ENCODE data around the gene OR51B4.

The OR51B4 gene

GRCh38 chr11:5289696-5290095 is 12.1 kb downstream of the OR51B4 start:
- Histone ChIP-seq H2AFZ (ENCODE audit: low read length) (no peak overlapping the region), H3K9me3 (ENCODE audit: insufficient read depth, low read depth, low read length) (no peaks in the 10 kb centered on the region), H3K4me1 (ENCODE audit: insufficient read depth, low read length, poor library complexity, severe bottlenecking) (no peaks in the 10 kb centered on the region), H3K4me2 (ENCODE audit: low read depth, low read length, poor library complexity, severe bottlenecking) (no peak overlapping the region), H4K20me1 (ENCODE audit: insufficient read depth, low read length, poor library complexity, severe bottlenecking) (no peaks in the 10 kb centered on the region), H3K9ac (ENCODE audit: low read depth, low read length, poor library complexity, severe bottlenecking) (no peak overlapping the region), H3F3A (ENCODE audit: low read depth) (no peaks in the 10 kb centered on the region), H3K79me2 (ENCODE audit: insufficient read depth, low read length) (no peaks in the 10 kb centered on the region), H3K27me3 (ENCODE audit: insufficient read depth, low read length, poor library complexity, severe bottlenecking) (no peaks in the 10 kb centered on the region), H3K4me3 (ENCODE audit: low read length, poor library complexity, severe bottlenecking) (no peak overlapping the region), H3K9me2 (replicated peaks; ENCODE audit: low read depth, low read length) (no peaks in the 10 kb centered on the region), H3K36me3 (ENCODE audit: insufficient read depth, low read length) (no peaks in the 10 kb centered on the region)
- TF ChIP-seq CTCF (conservative IDR thresholded peaks at IDR 0.05; ENCODE audit: low read length) = no peak
- no peak for TF ChIP-seq EZH2phosphoT487 (IDR thresholded peaks at IDR 0.05; ENCODE audit: borderline replicate concordance)

GRCh38 chr11:5288906-5289550 is 12.7 kb downstream of the OR51B4 start:
- Histone ChIP-seq H3K27me3 (ENCODE audit: insufficient read depth, low read length, poor library complexity, severe bottlenecking) (no peaks in the 10 kb centered on the region), H3K79me2 (ENCODE audit: insufficient read depth, low read length) (no peaks in the 10 kb centered on the region), H3F3A (ENCODE audit: low read depth) (no peaks in the 10 kb centered on the region), H3K9ac (ENCODE audit: low read depth, low read length, poor library complexity, severe bottlenecking) (no peak overlapping the region), H4K20me1 (ENCODE audit: insufficient read depth, low read length, poor library complexity, severe bottlenecking) (no peaks in the 10 kb centered on the region), H3K4me2 (ENCODE audit: low read depth, low read length, poor library complexity, severe bottlenecking) (no peak overlapping the region), H2AFZ (ENCODE audit: low read length) (no peak overlapping the region), H3K4me3 (ENCODE audit: low read length, poor library complexity, severe bottlenecking) (no peak overlapping the region), H3K4me1 (ENCODE audit: insufficient read depth, low read length, poor library complexity, severe bottlenecking) (no peaks in the 10 kb centered on the region), H3K36me3 (ENCODE audit: insufficient read depth, low read length) (no peaks in the 10 kb centered on the region), H3K9me3 (ENCODE audit: insufficient read depth, low read depth, low read length) (no peaks in the 10 kb centered on the region), H3K9me2 (replicated peaks; ENCODE audit: low read depth, low read length) (no peaks in the 10 kb centered on the region)
- no peak for TF ChIP-seq EZH2phosphoT487 (IDR thresholded peaks at IDR 0.05; ENCODE audit: borderline replicate concordance)
- TF ChIP-seq CTCF (conservative IDR thresholded peaks at IDR 0.05; ENCODE audit: low read length) = no peak

GRCh38 chr11:5288108-5288905 is 13.4 kb downstream of the OR51B4 start:
- no peaks in the 10 kb centered on the region for H3K27me3 ChIP-seq (ENCODE audit: insufficient read depth, low read length, poor library complexity, severe bottlenecking)

More at GRCh38 chr11:5288108-5288905, 13.4 kb downstream of the OR51B4 start:
- TF ChIP-seq EZH2phosphoT487 (IDR thresholded peaks at IDR 0.05; ENCODE audit: borderline replicate concordance) (no peak), CTCF (conservative IDR thresholded peaks at IDR 0.05; ENCODE audit: low read length) (no peak)
- H2AFZ ChIP-seq (ENCODE audit: low read length) = no peak overlapping the region
- H3K9ac ChIP-seq (ENCODE audit: low read depth, low read length, poor library complexity, severe bottlenecking) = no peak overlapping the region
- no peaks in the 10 kb centered on the region for H3F3A ChIP-seq (ENCODE audit: low read depth)
- H3K9me2 ChIP-seq (replicated peaks; ENCODE audit: low read depth, low read length) = no peaks in the 10 kb centered on the region
- no peak overlapping the region for H3K4me2 ChIP-seq (ENCODE audit: low read depth, low read length, poor library complexity, severe bottlenecking)
- H3K4me1 ChIP-seq (ENCODE audit: insufficient read depth, low read length, poor library complexity, severe bottlenecking) = no peaks in the 10 kb centered on the region
- H3K4me3 ChIP-seq (ENCODE audit: low read length, poor library complexity, severe bottlenecking) = no peak overlapping the region
- H3K36me3 ChIP-seq (ENCODE audit: insufficient read depth, low read length) = no peaks in the 10 kb centered on the region
- H3K9me3 ChIP-seq (ENCODE audit: insufficient read depth, low read depth, low read length) = no peaks in the 10 kb centered on the region
- H3K79me2 ChIP-seq (ENCODE audit: insufficient read depth, low read length) = no peaks in the 10 kb centered on the region
- no peaks in the 10 kb centered on the region for H4K20me1 ChIP-seq (ENCODE audit: insufficient read depth, low read length, poor library complexity, severe bottlenecking)
